ENCODE results near the gene MAPK8IP1. TPM values are rescaled to one million over a fixed set of nuclear protein-coding genes. Genes with fewer than 3 reads are reported as not detected.

Gene MAPK8IP1
- total and polyA plus RNA-seq, 2 experiments from 2014 or later = 7.4 to 12.6 TPM

DNA sequence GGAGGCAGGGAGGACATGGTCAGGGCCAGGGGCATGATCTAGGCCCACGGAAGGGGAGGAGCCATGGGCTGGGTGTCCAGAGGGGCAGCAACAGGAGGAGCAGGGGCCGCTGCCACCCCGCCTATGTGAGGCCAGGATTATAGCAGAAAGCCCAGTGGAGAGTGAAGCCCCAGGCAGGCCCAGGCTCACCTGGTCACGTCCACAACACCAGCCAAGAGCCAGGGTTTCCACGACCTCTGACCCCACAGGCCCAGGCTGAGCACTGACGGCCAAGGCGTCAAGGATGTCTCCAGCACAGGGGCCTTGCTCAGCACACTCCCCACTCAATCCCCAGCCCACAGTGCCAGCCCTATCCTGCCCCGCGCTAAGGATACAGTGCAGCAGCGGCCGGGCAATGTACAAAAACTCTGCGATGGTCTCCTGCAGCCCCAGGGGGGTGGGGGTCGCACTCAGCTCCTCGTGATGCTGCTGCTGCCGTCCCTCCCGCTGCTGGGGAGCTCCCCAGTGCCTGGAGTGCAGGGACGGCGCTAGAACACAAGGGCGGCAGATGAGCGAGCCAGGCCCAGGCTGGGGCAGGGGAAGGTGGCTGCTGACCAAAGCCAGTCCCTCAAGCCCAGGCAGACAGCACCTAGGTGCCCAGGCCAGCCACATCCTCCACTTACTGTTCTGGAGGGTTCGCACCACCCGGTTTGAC, 28.6 kb downstream of the MAPK8IP1 start:
- peaks cover 16% of the 10 kb centered on the region for H3K36me3 ChIP-seq
- TF ChIP-seq, protein P1, sequence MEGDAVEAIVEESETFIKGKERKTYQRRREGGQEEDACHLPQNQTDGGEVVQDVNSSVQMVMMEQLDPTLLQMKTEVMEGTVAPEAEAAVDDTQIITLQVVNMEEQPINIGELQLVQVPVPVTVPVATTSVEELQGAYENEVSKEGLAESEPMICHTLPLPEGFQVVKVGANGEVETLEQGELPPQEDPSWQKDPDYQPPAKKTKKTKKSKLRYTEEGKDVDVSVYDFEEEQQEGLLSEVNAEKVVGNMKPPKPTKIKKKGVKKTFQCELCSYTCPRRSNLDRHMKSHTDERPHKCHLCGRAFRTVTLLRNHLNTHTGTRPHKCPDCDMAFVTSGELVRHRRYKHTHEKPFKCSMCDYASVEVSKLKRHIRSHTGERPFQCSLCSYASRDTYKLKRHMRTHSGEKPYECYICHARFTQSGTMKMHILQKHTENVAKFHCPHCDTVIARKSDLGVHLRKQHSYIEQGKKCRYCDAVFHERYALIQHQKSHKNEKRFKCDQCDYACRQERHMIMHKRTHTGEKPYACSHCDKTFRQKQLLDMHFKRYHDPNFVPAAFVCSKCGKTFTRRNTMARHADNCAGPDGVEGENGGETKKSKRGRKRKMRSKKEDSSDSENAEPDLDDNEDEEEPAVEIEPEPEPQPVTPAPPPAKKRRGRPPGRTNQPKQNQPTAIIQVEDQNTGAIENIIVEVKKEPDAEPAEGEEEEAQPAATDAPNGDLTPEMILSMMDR (IDR thresholded peaks at IDR 0.05; ENCODE audit: low read depth, low read length) = no peak

DNA sequence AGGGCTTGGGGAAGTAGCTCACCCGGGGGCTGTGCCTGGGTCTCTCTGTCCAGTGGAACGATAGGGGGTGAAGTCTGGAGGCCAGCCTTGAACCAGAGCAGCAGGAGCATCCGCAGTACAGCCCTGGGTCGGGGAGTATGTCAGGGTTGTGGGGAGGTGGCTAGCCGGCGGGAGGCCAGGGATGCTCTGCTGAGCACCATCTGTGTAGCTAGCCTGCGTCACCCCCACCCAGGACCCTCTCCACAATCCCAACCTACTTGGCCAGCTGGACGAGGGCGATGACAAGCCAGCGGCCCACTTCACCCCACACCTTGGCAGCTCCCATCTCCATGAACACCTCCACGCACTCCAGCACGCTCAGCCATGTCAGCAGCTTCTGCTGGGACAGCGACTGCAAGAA, 30.0 kb downstream of the MAPK8IP1 start:
- TF ChIP-seq, protein P1 (IDR thresholded peaks at IDR 0.05; ENCODE audit: low read depth, low read length) = no peak
- no peaks in the 10 kb centered on the region for H3K9me3 ChIP-seq (ENCODE audit: low read depth)
- H3K36me3 ChIP-seq = peaks cover 16% of the 10 kb centered on the region
- no peaks in the 10 kb centered on the region for H3K4me1 ChIP-seq (ENCODE audit: low read depth)
- H3K4me3 ChIP-seq = no peak overlapping the region
- H3K27me3 ChIP-seq = no peaks in the 10 kb centered on the region
- DNase-seq (ENCODE audit: low read depth in 1 of 2, low spot score in 1 of 2) = no peak
- no peak overlapping the region for H3K27ac ChIP-seq

More for the DNA sequence above, 28.6 kb downstream of the MAPK8IP1 start:
- Histone ChIP-seq H3K9me3 (ENCODE audit: low read depth) (no peaks in the 10 kb centered on the region), H3K27me3 (no peaks in the 10 kb centered on the region), H3K27ac (no peak overlapping the region), H3K4me1 (ENCODE audit: low read depth) (no peaks in the 10 kb centered on the region), H3K4me3 (no peak overlapping the region)
- no peak for DNase-seq (ENCODE audit: low read depth in 1 of 2, low spot score in 1 of 2)

DNA sequence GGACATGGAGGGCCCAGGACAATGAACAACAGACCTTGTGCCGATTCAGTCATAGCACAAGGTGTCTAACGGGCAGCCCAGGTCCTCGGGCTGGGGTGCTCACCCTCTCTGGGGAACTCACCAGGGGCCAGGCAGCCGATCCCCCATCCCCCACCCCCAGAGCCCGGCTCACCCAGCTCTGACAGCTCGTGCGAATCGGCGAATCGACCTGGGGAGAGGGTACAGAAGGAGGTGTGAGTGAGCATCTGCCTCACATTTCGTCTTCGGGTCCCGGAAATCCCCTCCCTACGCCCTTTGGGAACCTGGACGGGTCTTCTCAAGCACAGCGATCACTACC, 31.8 kb downstream of the MAPK8IP1 start:
- Histone ChIP-seq H3K9me3 (ENCODE audit: low read depth) (no peaks in the 10 kb centered on the region), H3K27ac (peak overlapping the region; percentile 79), H3K4me1 (ENCODE audit: low read depth) (no peaks in the 10 kb centered on the region), H3K27me3 (peaks cover 18% of the 10 kb centered on the region), H3K4me3 (peak overlapping the region; percentile 90), H3K36me3 (peaks cover 14% of the 10 kb centered on the region)
- DNase-seq (ENCODE audit: low read depth in 1 of 2, low spot score in 1 of 2) = no peak
- TF ChIP-seq, protein P1 (IDR thresholded peaks at IDR 0.05; ENCODE audit: low read depth, low read length) = no peak

DNA sequence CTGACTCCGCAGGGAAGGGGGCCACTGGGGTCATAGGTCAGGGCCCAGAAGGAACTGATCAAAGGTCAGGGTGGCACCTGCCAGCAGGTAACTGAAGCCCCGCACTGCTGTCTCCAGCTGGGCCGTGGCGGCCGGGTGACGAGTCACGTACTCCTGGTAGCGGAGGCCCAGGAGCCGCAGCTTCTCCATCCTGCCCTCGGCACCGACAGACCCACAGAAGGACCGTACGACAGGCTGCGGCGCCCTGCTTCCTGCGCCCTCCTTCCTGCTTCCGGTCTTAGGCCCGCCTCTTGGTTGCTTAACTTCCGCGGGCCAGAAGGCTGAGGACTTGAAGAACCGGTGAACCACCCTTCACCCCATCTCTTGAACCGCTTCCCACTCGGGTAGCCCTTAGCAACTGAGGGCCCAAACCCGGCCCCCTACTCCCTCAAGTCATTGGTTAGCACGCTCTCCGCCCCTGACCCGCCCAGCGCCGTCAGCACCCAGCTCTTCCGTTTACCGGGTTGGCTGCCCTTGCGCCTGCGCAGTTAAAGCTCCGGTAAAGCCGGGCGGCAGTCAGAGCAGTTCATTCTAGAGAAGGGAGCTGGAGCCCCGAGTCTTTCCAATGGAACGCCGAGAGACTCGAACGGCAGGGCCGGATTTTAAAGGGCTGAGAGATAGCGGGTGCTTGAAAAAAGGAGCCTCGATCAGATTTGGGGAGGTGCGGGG, 32.3 kb downstream of the MAPK8IP1 start, which contains the start of gene PEX16:
PEX16 (minus strand) TSS at position 255 of the 708 bp plus-strand sequence; CDS start at position 189, 66 bp downstream.
- peak within 1 kb of the TSS; percentile 90 for H3K4me3 ChIP-seq
- H3K9me3 ChIP-seq (ENCODE audit: low read depth) = no peaks in the 10 kb centered on the region
- peaks cover 14% of the 10 kb centered on the region for H3K36me3 ChIP-seq
- TF ChIP-seq, protein P1 (IDR thresholded peaks at IDR 0.05; ENCODE audit: low read depth, low read length) = no peak
- H3K27ac ChIP-seq = peak within 1 kb of the TSS; percentile 79
- H3K4me1 ChIP-seq (ENCODE audit: low read depth) = no peaks in the 10 kb centered on the region
- peaks cover 23% of the 10 kb centered on the region for H3K27me3 ChIP-seq
- peak; percentile 97 to 100 for DNase-seq (ENCODE audit: low read depth in 1 of 2, low spot score in 1 of 2)

DNA sequence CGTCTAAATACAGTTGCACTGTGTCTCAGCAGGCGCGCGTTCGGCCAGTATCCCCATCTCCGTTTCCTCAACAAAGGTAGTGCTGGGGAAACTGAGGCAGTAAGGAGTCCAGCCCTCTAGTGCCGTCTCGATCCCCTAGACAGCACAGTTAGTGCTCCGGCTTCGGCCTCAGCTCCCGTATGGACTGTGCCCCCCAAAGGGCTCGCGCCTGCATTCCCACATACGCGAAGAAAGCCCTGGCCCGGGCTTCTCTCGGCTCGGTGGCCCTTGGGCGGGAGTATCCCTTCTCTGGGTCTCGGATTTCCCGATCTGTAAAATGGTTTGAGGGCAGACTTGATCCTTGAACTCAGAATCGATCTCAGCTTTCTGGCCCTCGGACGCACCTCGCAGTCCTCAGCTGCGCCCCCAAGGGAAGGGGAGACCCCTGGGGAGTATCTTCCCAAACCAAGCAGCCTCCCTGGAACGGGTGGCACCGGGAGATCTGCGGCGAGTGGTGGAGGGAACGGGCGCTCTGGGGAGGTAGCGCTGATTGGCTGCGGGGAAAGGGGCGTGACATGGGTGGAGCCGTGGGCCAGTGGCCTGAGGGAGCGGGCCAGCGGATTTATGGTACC, 33.0 kb downstream of the MAPK8IP1 start:
- Histone ChIP-seq H3K9me3 (ENCODE audit: low read depth) (no peaks in the 10 kb centered on the region), H3K27ac (peak overlapping the region; percentile 24), H3K27me3 (peaks cover 30% of the 10 kb centered on the region), H3K4me3 (peak overlapping the region; percentile 90), H3K36me3 (peaks cover 11% of the 10 kb centered on the region), H3K4me1 (ENCODE audit: low read depth) (no peaks in the 10 kb centered on the region)
- TF ChIP-seq, protein P1 (IDR thresholded peaks at IDR 0.05; ENCODE audit: low read depth, low read length) = no peak
- DNase-seq (ENCODE audit: low read depth in 1 of 2, low spot score in 1 of 2) = peak; percentile 80 to 84
